DND-41 (cell line): ENCODE results near the gene BIRC6.

Experiments
- CTCF ChIP-seq: IDR thresholded peaks from 2 replicates; pipeline ENCODE4 v1.5.1; 2012; ENCODE audit warnings: borderline replicate concordance, low read length, moderate library complexity, mild to moderate bottlenecking; ENCODE audit not compliant: poor library complexity, severe bottlenecking; ENCODE audit errors: extremely low read depth
- EZH2 ChIP-seq: IDR thresholded peaks from 3 replicates; pipeline ENCODE4 v1.6.1; 2012; ENCODE audit warnings: borderline replicate concordance, low read depth, mild to moderate bottlenecking, moderate library complexity, low read length, inconsistent platforms; ENCODE audit not compliant: severe bottlenecking

- no peak for TF ChIP-seq CTCF
- no peak for TF ChIP-seq EZH2
Measured at GRCh38 chr2:32375228-32375892, 18.5 kb downstream of the BIRC6 start.
